Amygdala (tissue), 56 donors: ENCODE measurements around the gene POGLUT3.

Source experiments
- DNase-seq, 56 donors: peaks; one replicate each; lab custom pipeline; 2025; lab: John Stamatoyannopoulos, UW

POGLUT3 gene

GRCh38 chr11:108501396-108501795 is 3.2 kb upstream of the POGLUT3 start:
- DNase-seq, result no peak

- no peak for DNase-seq
Measured at GRCh38 chr11:108500721-108501120, 2.5 kb upstream of the POGLUT3 start.

GRCh38 chr11:108500169-108500568 is 2.0 kb upstream of the POGLUT3 start:
- DNase-seq, result no peak

- DNase-seq, result no peak
Measured at GRCh38 chr11:108498816-108499408, 728 bp upstream of the POGLUT3 start.

GRCh38 chr11:108497317-108498045 is 703 bp downstream of the POGLUT3 start:
- DNase-seq, result peak in 49 of 56 donors; percentile 8 to 66 (median 38)

- DNase-seq, result no peak
Measured at GRCh38 chr11:108496643-108497256, 1.4 kb downstream of the POGLUT3 start.

- DNase-seq, result no peak
Measured at GRCh38 chr11:108495326-108495725, 2.9 kb downstream of the POGLUT3 start.

- DNase-seq, result no peak
Measured at GRCh38 chr11:108494182-108494581, 4.0 kb downstream of the POGLUT3 start.

- no peak for DNase-seq
Measured at GRCh38 chr11:108491936-108492335, 6.2 kb downstream of the POGLUT3 start.

GRCh38 chr11:108486828-108487227 is 11.4 kb downstream of the POGLUT3 start:
- no peak for DNase-seq

GRCh38 chr11:108486331-108486730 is 11.9 kb downstream of the POGLUT3 start:
- DNase-seq, result no peak

GRCh38 chr11:108483163-108483562 is 15.0 kb downstream of the POGLUT3 start:
- no peak for DNase-seq

GRCh38 chr11:108474664-108475463 is 23.3 kb downstream of the POGLUT3 start:
- DNase-seq, result no peak

- DNase-seq, result no peak
Measured at GRCh38 chr11:108472681-108473080, 25.5 kb downstream of the POGLUT3 start.

- DNase-seq, result no peak
Measured at GRCh38 chr11:108468478-108468864, 29.7 kb downstream of the POGLUT3 start.

GRCh38 chr11:108467091-108467823 is 30.9 kb downstream of the POGLUT3 start, which contains the start of gene C11orf65:
Gene C11orf65, minus strand, starts transcription at chr11:108467529. Its CDS starts 5,970 bp downstream, at chr11:108461559.
- DNase-seq, result peak; percentile 42 to 98 (median 93)

GRCh38 chr11:108466405-108466804 is 31.8 kb downstream of the POGLUT3 start:
- DNase-seq, result no peak

GRCh38 chr11:108453207-108453835 is 44.9 kb downstream of the POGLUT3 start:
- DNase-seq, result no peak
